Measurements from ENCODE around the gene DAGLA.
"Not testable (repeated sequence)": the region's sequence is repeated elsewhere in the genome, so short reads cannot be mapped to it uniquely, and the experiment has no call there.

DAGLA gene

DNA sequence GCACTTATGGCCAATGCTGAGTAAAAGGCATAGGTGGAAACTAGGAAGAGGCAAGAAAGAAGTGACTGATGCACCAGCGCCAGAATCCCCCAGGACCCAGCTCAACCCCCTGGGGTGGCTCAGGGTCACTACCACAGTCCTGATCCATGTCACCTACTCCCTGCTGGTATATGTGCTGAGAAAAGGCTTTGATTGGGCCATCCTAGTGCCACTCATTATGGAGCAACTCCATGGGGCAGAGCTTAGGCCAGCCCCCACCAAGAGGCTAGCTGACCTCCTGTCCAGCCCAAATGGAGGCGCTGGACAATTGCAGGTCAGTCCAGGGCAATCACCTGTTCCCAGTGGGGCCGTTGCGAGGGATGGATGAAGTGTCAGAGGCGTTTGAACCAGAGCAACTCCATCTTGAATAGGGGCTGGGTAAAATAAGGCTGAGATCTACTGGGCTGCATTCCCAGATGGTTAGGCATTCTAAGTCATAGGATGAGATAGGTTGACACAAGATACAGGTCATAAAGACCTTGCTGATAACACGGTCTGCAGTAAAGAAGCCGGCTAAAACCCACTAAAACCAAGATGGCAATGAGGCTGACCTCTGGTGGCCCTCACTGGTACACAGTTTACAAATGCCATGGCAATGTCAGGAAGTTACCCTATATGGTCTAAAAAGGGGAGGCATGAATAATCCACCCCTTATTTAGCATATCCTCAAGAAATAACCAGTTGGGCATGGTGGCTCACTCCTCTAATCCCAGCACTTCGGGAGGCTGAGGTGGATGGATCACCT lies 20.6 kb upstream of the DAGLA start:
- Histone ChIP-seq H3K36me3 (no peaks in the 10 kb centered on the region), H3K27me3 (no peaks in the 10 kb centered on the region), H3K4me2 (no peak overlapping the region), H3K9me3 (replicated peaks in 1 of 11) (no peaks in the 10 kb centered on the region), H3K4me1 (peaks cover 0 to 4% (median 2%) of the 10 kb centered on the region in 10 experiments; a peak in 16 of 20 replicates), H3K4me3 (no peak overlapping the region), H3K9ac (no peak overlapping the region), H4K20me1 (no peaks in the 10 kb centered on the region), H3K27ac (no peak overlapping the region)
- TF ChIP-seq Cebpa-rat (IDR thresholded peaks at IDR 0.05), result no peak

- H4K20me1 ChIP-seq; H3K27ac ChIP-seq; H3K9me3 ChIP-seq (replicated peaks in 1 of 11); H3K4me3 ChIP-seq; H3K27me3 ChIP-seq; H3K4me1 ChIP-seq; H3K36me3 ChIP-seq; H3K4me2 ChIP-seq; H3K9ac ChIP-seq: not testable (repeated sequence)
Observed at GRCh38 chr11:61660997-61661396, 19.2 kb upstream of the DAGLA start.

DNA sequence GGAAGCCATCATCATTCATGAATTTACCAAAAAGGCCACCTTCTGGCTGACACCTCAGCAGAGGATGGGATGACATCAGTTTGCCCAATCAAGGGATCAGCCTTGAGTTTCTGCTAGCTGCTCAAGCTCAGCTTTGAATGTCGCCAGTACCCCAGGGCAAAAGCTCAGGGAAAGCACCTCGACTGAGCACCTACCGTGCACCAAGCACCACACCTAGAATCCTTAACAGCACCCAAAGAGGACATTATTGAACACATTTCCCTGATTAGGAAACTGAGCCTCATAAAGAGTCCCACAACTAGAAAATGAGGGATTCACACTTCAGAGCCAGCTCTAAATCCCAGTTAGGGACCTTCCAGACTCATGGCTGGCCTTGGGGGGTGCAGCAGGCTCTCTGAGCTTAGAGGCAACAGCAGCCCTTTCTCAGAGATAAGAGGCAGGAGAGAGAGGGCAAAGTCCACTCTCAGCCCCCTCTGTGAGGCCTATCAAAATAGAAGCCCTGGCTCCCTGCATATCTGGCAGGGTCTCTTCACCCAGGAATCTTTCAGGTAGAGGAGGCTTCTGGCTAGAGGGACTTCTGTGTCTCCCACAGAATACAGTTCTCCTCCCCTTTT lies 13.4 kb upstream of the DAGLA start:
- TF ChIP-seq Cebpa-rat (IDR thresholded peaks at IDR 0.05), result no peak
- H3K9ac ChIP-seq, result no peak overlapping the region
- no peaks in the 10 kb centered on the region for H3K27me3 ChIP-seq
- no peaks in the 10 kb centered on the region for H3K36me3 ChIP-seq
- peaks cover 0 to 6% (median 0%) of the 10 kb centered on the region in 10 experiments; a peak in 1 of 20 replicates for H3K4me1 ChIP-seq
- no peak overlapping the region for H3K4me2 ChIP-seq
- no peaks in the 10 kb centered on the region for H3K9me3 ChIP-seq (replicated peaks in 1 of 11)
- H3K27ac ChIP-seq, result no peak overlapping the region
- no peak overlapping the region for H3K4me3 ChIP-seq
- no peaks in the 10 kb centered on the region for H4K20me1 ChIP-seq

DNA sequence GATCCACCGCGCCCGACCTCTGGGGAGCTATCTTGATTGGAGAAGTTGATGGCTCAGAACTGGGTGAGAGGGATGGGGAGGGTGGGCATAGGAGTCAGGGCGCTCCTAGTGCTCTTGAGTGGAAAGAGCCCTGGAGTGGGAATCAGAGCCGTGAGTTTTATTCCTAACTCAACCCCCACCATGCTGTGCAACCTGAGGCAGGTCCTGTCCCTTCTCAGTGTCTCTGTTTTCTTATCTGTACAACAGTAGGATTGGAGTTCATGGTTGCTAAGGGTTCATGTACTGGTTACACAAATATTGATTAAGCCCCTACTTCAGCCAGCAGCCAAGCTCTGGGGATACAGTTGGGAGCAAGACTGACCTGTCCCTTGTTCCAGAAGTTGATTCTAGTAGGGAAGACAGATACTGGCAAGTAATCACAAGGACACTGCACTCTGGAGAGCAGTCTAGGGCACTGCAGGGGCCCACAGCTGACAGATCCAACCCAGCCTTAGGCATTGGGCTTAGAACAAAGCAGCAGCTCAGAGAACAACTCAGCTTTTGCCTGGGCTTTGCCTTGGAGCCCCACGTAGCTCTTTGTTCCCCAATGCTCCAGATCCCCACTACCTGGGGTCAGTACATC lies 12.4 kb upstream of the DAGLA start:
- Histone ChIP-seq H3K27me3 (no peaks in the 10 kb centered on the region), H3K36me3 (no peaks in the 10 kb centered on the region), H3K9ac (no peak overlapping the region), H3K9me3 (replicated peaks in 1 of 11) (no peaks in the 10 kb centered on the region), H3K4me1 (peaks cover 0 to 7% (median 0%) of the 10 kb centered on the region in 10 experiments; a peak in 1 of 20 replicates), H4K20me1 (no peaks in the 10 kb centered on the region), H3K4me3 (no peak overlapping the region), H3K4me2 (no peak overlapping the region), H3K27ac (no peak overlapping the region)
- no peak for TF ChIP-seq Cebpa-rat (IDR thresholded peaks at IDR 0.05)

DNA sequence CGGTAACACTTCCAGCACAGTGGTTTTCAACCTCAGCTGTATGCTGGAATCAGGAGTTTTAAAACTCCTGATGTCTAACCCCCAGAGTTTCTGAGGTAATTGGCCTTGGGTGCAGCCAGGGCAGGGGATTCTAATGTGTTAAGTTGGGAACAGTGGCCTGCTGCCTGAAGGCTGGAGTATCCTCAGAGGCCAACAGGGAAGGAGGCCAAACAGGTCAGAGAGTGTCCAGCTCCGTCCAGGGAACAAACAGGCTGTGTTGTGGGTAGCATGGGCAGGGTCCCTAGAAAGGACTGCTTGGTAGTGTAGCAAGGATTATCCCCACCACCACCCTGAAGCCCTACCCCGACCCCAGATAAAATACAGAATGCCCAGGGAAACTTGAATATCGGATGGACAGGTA lies 10.8 kb upstream of the DAGLA start:
- H3K9me3 ChIP-seq (replicated peaks in 1 of 11), result no peaks in the 10 kb centered on the region
- no peak overlapping the region for H3K27ac ChIP-seq
- no peak overlapping the region for H3K4me2 ChIP-seq
- H3K27me3 ChIP-seq, result peaks cover 0 to 2% (median 0%) of the 10 kb centered on the region in 11 experiments; a peak in 4 of 22 replicates
- peaks cover 0 to 7% (median 0%) of the 10 kb centered on the region in 10 experiments; a peak in 1 of 20 replicates for H3K4me1 ChIP-seq
- no peak overlapping the region for H3K9ac ChIP-seq
- no peaks in the 10 kb centered on the region for H4K20me1 ChIP-seq
- no peaks in the 10 kb centered on the region for H3K36me3 ChIP-seq
- no peak overlapping the region for H3K4me3 ChIP-seq
- TF ChIP-seq Cebpa-rat (IDR thresholded peaks at IDR 0.05), result no peak

GRCh38 chr11:61670626-61671025 lies 9.6 kb upstream of the DAGLA start:
- Histone ChIP-seq H4K20me1 (no peaks in the 10 kb centered on the region), H3K9me3 (replicated peaks in 1 of 11) (no peaks in the 10 kb centered on the region), H3K4me3 (no peak overlapping the region), H3K4me2 (no peak overlapping the region), H3K27ac (no peak overlapping the region), H3K9ac (no peak overlapping the region), H3K4me1 (peaks cover 0 to 7% (median 0%) of the 10 kb centered on the region in 10 experiments; a peak in 1 of 20 replicates), H3K36me3 (no peaks in the 10 kb centered on the region), H3K27me3 (peaks cover 5 to 15% (median 10%) of the 10 kb centered on the region in 11 experiments; a peak in 9 of 22 replicates)
- no peak for TF ChIP-seq Cebpa-rat (IDR thresholded peaks at IDR 0.05)

GRCh38 chr11:61671527-61671926 lies 8.7 kb upstream of the DAGLA start:
- Histone ChIP-seq H3K4me2 (peak overlapping the region in 2 of 11 experiments; percentile 3 to 16; a peak in 2 of 22 replicates), H3K4me3 (no peak overlapping the region), H4K20me1 (no peaks in the 10 kb centered on the region), H3K36me3 (no peaks in the 10 kb centered on the region), H3K4me1 (peaks cover 0 to 9% (median 7%) of the 10 kb centered on the region in 10 experiments; a peak in 17 of 20 replicates), H3K27ac (no peak overlapping the region), H3K9me3 (replicated peaks in 1 of 11) (no peaks in the 10 kb centered on the region), H3K27me3 (peaks cover 6 to 22% (median 13%) of the 10 kb centered on the region in 11 experiments; a peak in 10 of 22 replicates), H3K9ac (no peak overlapping the region)
- TF ChIP-seq Cebpa-rat (IDR thresholded peaks at IDR 0.05), result no peak

- not testable (repeated sequence) for H3K9me3 ChIP-seq (replicated peaks in 1 of 11); H3K27ac ChIP-seq; H3K4me3 ChIP-seq; H3K36me3 ChIP-seq; H4K20me1 ChIP-seq; H3K9ac ChIP-seq; H3K4me2 ChIP-seq
- Histone ChIP-seq H3K27me3 (peaks cover 6 to 25% (median 14%) of the 10 kb centered on the region in 11 experiments; a peak in 10 of 22 replicates), H3K4me1 (peaks cover 6 to 17% (median 13%) of the 10 kb centered on the region in 10 experiments)
Observed at GRCh38 chr11:61673946-61674467, 6.2 kb upstream of the DAGLA start.

DNA sequence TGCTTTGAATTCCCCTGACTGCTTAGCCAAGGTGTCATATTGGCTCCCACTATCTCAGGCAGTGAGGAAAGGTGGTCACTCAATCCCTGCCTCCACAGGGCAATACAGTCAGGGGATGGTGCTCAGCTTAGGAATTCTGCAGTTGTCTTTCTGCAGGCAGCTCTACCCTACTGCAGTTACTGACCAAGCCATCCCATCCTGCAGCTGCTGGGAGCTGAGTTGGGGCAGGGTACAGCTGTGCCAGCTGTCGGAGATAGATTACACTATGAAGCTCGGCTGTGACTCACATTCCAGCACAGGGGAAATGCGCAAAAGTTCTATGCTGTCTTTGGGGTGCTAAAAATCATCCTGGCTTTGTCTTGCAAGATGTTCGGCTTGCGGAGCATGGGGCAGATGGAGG lies 4.4 kb upstream of the DAGLA start:
- no peak for TF ChIP-seq Cebpa-rat (IDR thresholded peaks at IDR 0.05)
- H4K20me1 ChIP-seq, result no peaks in the 10 kb centered on the region
- no peaks in the 10 kb centered on the region for H3K9me3 ChIP-seq (replicated peaks in 1 of 11)
- H3K9ac ChIP-seq, result no peak overlapping the region
- no peaks in the 10 kb centered on the region for H3K36me3 ChIP-seq
- H3K4me3 ChIP-seq, result no peak overlapping the region
- no peak overlapping the region for H3K27ac ChIP-seq
- peak overlapping the region in 8 of 11 experiments; percentile 18 to 67 (median 60); a peak in 13 of 22 replicates for H3K4me2 ChIP-seq
- H3K4me1 ChIP-seq, result peaks cover 17 to 32% (median 24%) of the 10 kb centered on the region in 10 experiments
- peaks cover 6 to 30% (median 15%) of the 10 kb centered on the region in 11 experiments; a peak in 11 of 22 replicates for H3K27me3 ChIP-seq

Data from BLaER1 treated with 17β-estradiol and CSF1 and Interleukin-3, amounts not matched to agents 10 nM and 100 nM (cell line).